Measurements from ENCODE around the gene PAK1.

DNA sequence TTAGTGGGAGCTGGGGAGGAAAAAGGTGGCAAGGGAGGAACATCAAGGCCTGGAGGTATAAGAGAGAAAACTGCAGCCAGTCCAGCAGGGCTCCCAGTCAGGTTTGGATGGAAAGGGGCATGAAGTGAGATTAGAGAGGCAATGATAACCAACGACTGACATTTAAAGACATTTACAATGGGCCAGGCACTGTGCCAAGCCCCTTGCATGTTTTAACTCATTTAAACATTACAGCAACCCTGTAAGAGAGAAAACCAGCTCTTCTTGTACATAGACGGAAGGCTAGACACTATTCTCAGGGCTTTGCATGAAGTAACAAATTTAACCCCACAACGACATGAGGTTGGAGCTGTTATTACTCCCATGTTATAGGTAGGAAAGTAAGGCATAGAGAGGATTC lies 32.1 kb upstream of the PAK1 start:
- TF ChIP-seq CTCF (IDR thresholded peaks at IDR 0.05; ENCODE audit: extremely low read depth in 1 of 2, insufficient read depth in 1 of 2, low read depth in 1 of 2, low read length in 2 of 2), result no peak
- TF ChIP-seq POLR2AphosphoS5 (IDR thresholded peaks at IDR 0.05; ENCODE audit: insufficient read depth, low read depth, low read length), result no peak
- no peak for TF ChIP-seq POLR2A (IDR thresholded peaks at IDR 0.05; ENCODE audit: low read depth, low read length)

Measured in endothelial cell of umbilical vein (primary cell).